Lung (tissue), 12 donors: ENCODE measurements around the gene CRACDL. TPM values are rescaled to one million over a fixed set of nuclear protein-coding genes. Genes with fewer than 3 reads are reported as not detected.

Source experiments
- ATAC-seq: fragments of 200-7000 bp; cut with Tn5 transposase; one replicate; pipeline ENCODE4 v1.9.1; 2020; ENCODE audit warnings: moderate number of reproducible peaks; ENCODE audit not compliant: insufficient read depth, low FRiP score
- DNase-seq, 3 donors: peaks; one replicate each; pipeline ENCODE4 v3.0.0-alpha.2; 2013 to 2017
- H3K27ac ChIP-seq, 2 donors: one replicate each; pipeline ENCODE4 v1.5.1; 2013; ENCODE audit warnings: mild to moderate bottlenecking in 2 of 2, moderate library complexity in 2 of 2, control low read depth in 1 of 2, inconsistent platforms in 1 of 2, low read depth in 1 of 2, low read length in 1 of 2
- H3K27me3 ChIP-seq, 3 donors: one replicate each; pipeline ENCODE4 v1.5.1; 2013; ENCODE audit warnings: low read length in 2 of 3; ENCODE audit not compliant: control insufficient read depth in 3 of 3, insufficient read depth in 3 of 3
- H3K36me3 ChIP-seq, 4 donors: one replicate each; pipeline ENCODE4 v1.5.1; 2013; ENCODE audit warnings: low read length in 4 of 4, mild to moderate bottlenecking in 1 of 4, moderate library complexity in 1 of 4; ENCODE audit not compliant: control insufficient read depth in 4 of 4, insufficient read depth in 4 of 4
- H3K4me1 ChIP-seq, 5 donors: one replicate each; pipeline ENCODE4 v1.5.1; 2013; ENCODE audit warnings: low read length in 5 of 5, mild to moderate bottlenecking in 2 of 5, moderate library complexity in 1 of 5; ENCODE audit not compliant: control insufficient read depth in 5 of 5, insufficient read depth in 5 of 5
- H3K4me3 ChIP-seq: one replicate; pipeline ENCODE4 v1.5.1; 2013; ENCODE audit warnings: mild to moderate bottlenecking, control low read depth, moderate library complexity
- H3K9ac ChIP-seq, 2 donors: one replicate each; pipeline ENCODE4 v1.5.1; 2013; ENCODE audit warnings: low read length in 2 of 2, control low read depth in 1 of 2; ENCODE audit not compliant: insufficient read depth in 1 of 2
- H3K9me3 ChIP-seq, 4 donors: one replicate each; pipeline ENCODE4 v1.5.1; 2013; ENCODE audit warnings: low read length in 3 of 4, mild to moderate bottlenecking in 1 of 4, moderate library complexity in 1 of 4; ENCODE audit not compliant: control insufficient read depth in 4 of 4, insufficient read depth in 3 of 4
- CTCF ChIP-seq: IDR thresholded peaks from 2 replicates; pipeline ENCODE4 v1.5.1; 2012; ENCODE audit warnings: mild to moderate bottlenecking; ENCODE audit errors: control extremely low read depth, extremely low read depth
- WGBS, 2 donors: extraction: QIAGEN DNeasy Blood & Tissue Kit; methylation state at CpG; one replicate each; pipeline ENCODE4 v1.1.7; 2013; 5-methylcytosine and 5-hydroxymethylcytosine counted together
- polyA plus RNA-seq, 2 donors: library from polyadenylated mRNA; stranded (reverse); fragments of 200-250 nt; gene quantifications; one replicate each; pipeline ENCODE4 v1.2.1, GENCODE V29; 2013
- total RNA-seq, 2 donors: library from RNA; depleted of rRNA in 1 of 2; stranded (reverse); fragments of >200 nt in 1 of 2; gene quantifications; one replicate each; pipeline ENCODE4 v1.2.1, GENCODE V29; 2014 to 2021
- donor health status: control.
- donor health status: control.
- donor health status: Bipolar disorder and iron deficiency.
- donor health status: healthy.
- donor health status: DM: yes; HTN: yes; CAD: no.

Gene CRACDL
- total and polyA plus RNA-seq, 4 donors: 8.9 to 28.3 (median 13.2) TPM

- H3K4me1 ChIP-seq: peaks cover 0 to 11% (median 4%) of the 10 kb centered on the region in 5 donors
- H3K27ac ChIP-seq: no peak overlapping the region
Observed at GRCh38 chr2:98764499-98764898, 171.5 kb downstream of the CRACDL start.

GRCh38 chr2:98763209-98763951 is 172.6 kb downstream of the CRACDL start:
- Histone ChIP-seq H3K4me3 (no peak overlapping the region), H3K27me3 (peaks cover 0 to 3% (median 0%) of the 10 kb centered on the region in 3 donors), H3K27ac (no peak overlapping the region), H3K36me3 (no peaks in the 10 kb centered on the region), H3K4me1 (peaks cover 0 to 9% (median 4%) of the 10 kb centered on the region in 5 donors), H3K9me3 (peaks cover 0 to 3% (median 0%) of the 10 kb centered on the region in 4 donors), H3K9ac (no peak overlapping the region)
- TF ChIP-seq CTCF: no peak
- DNase-seq (no peak), ATAC-seq (no peak)
- 61 to 73% methylated on average over 6 of the region's 6 CpGs for WGBS, 2 donors

More at GRCh38 chr2:98764499-98764898, 171.5 kb downstream of the CRACDL start:
- Histone ChIP-seq H3K36me3 (no peaks in the 10 kb centered on the region), H3K4me3 (no peak overlapping the region), H3K9me3 (peaks cover 0 to 3% (median 0%) of the 10 kb centered on the region in 4 donors), H3K9ac (no peak overlapping the region), H3K27me3 (peaks cover 0 to 3% (median 0%) of the 10 kb centered on the region in 3 donors)
- 48 to 80% methylated on average over 4 of the region's 4 CpGs for WGBS, 2 donors
- ATAC-seq (no peak), DNase-seq (no peak)
- no peak for TF ChIP-seq CTCF

- Histone ChIP-seq H3K4me3 (no peak overlapping the region), H3K27me3 (peaks cover 0 to 3% (median 0%) of the 10 kb centered on the region in 3 donors), H3K36me3 (no peaks in the 10 kb centered on the region), H3K9me3 (no peaks in the 10 kb centered on the region), H3K27ac (no peak overlapping the region), H3K9ac (no peak overlapping the region), H3K4me1 (peaks cover 0 to 13% (median 4%) of the 10 kb centered on the region in 5 donors)
- no peak for TF ChIP-seq CTCF
- 86% methylated on average over 6 of the region's 6 CpGs for WGBS, 2 donors
- ATAC-seq (no peak), DNase-seq (no peak)
Observed at GRCh38 chr2:98761909-98762308, 174.1 kb downstream of the CRACDL start.
